ENCODE data around the gene PDE4B.

Gene PDE4B

GRCh38 chr1:66300280-66300971 lies 507.7 kb downstream of the PDE4B start:
- H3K4me2 ChIP-seq (ENCODE audit: low read length) = no peak overlapping the region
- H3K36me3 ChIP-seq (ENCODE audit: insufficient read depth, low read length) = no peaks in the 10 kb centered on the region
- no peak overlapping the region for H3K27ac ChIP-seq (ENCODE audit: low read depth, low read length, poor library complexity, severe bottlenecking)
- H3F3A ChIP-seq (ENCODE audit: insufficient read depth, low read length) = no peaks in the 10 kb centered on the region
- H3K9me3 ChIP-seq (ENCODE audit: low read length) = no peaks in the 10 kb centered on the region
- no peaks in the 10 kb centered on the region for H3K79me2 ChIP-seq (ENCODE audit: insufficient read depth, low read length)
- no peaks in the 10 kb centered on the region for H3K27me3 ChIP-seq (ENCODE audit: insufficient read depth, low read length)
- H3K4me1 ChIP-seq (ENCODE audit: insufficient read depth, low read length, severe bottlenecking) = peaks cover 15% of the 10 kb centered on the region
- no peaks in the 10 kb centered on the region for H4K20me1 ChIP-seq (ENCODE audit: insufficient read depth, low read length)
- H3K9ac ChIP-seq (ENCODE audit: low read length) = no peak overlapping the region
- no peaks in the 10 kb centered on the region for H3K9me2 ChIP-seq (ENCODE audit: low read depth, low read length)
- TF ChIP-seq EZH2 (IDR thresholded peaks at IDR 0.05; ENCODE audit: borderline replicate concordance, low read length) = no peak
- TF ChIP-seq CTCF (IDR thresholded peaks at IDR 0.05; ENCODE audit: low read length) = no peak
- H2AFZ ChIP-seq (ENCODE audit: low read length) = 0 out of 2 replicates have a peak overlapping the region, but pooled peaks have one; percentile 91
- H3K4me3 ChIP-seq (ENCODE audit: low read depth, low read length, poor library complexity, severe bottlenecking) = no peak overlapping the region

GRCh38 chr1:66300972-66301451 lies 508.3 kb downstream of the PDE4B start:
- no peaks in the 10 kb centered on the region for H3F3A ChIP-seq (ENCODE audit: insufficient read depth, low read length)
- no peaks in the 10 kb centered on the region for H3K9me2 ChIP-seq (ENCODE audit: low read depth, low read length)
- H3K4me2 ChIP-seq (ENCODE audit: low read length) = peak overlapping the region; percentile 62
- no peaks in the 10 kb centered on the region for H3K36me3 ChIP-seq (ENCODE audit: insufficient read depth, low read length)
- TF ChIP-seq EZH2 (IDR thresholded peaks at IDR 0.05; ENCODE audit: borderline replicate concordance, low read length) (no peak), CTCF (IDR thresholded peaks at IDR 0.05; ENCODE audit: low read length) (no peak)
- no peaks in the 10 kb centered on the region for H3K9me3 ChIP-seq (ENCODE audit: low read length)
- H2AFZ ChIP-seq (ENCODE audit: low read length) = peak overlapping the region; percentile 91
- H3K9ac ChIP-seq (ENCODE audit: low read length) = peak overlapping the region; percentile 35
- H3K27me3 ChIP-seq (ENCODE audit: insufficient read depth, low read length) = no peaks in the 10 kb centered on the region
- peaks cover 15% of the 10 kb centered on the region for H3K4me1 ChIP-seq (ENCODE audit: insufficient read depth, low read length, severe bottlenecking)
- no peak overlapping the region for H3K4me3 ChIP-seq (ENCODE audit: low read depth, low read length, poor library complexity, severe bottlenecking)
- no peaks in the 10 kb centered on the region for H3K79me2 ChIP-seq (ENCODE audit: insufficient read depth, low read length)
- no peak overlapping the region for H3K27ac ChIP-seq (ENCODE audit: low read depth, low read length, poor library complexity, severe bottlenecking)
- no peaks in the 10 kb centered on the region for H4K20me1 ChIP-seq (ENCODE audit: insufficient read depth, low read length)

GRCh38 chr1:66302184-66302742 lies 509.6 kb downstream of the PDE4B start:
- Histone ChIP-seq H3K4me1 (ENCODE audit: insufficient read depth, low read length, severe bottlenecking) (peaks cover 15% of the 10 kb centered on the region), H3K9me3 (ENCODE audit: low read length) (no peaks in the 10 kb centered on the region), H3K9ac (ENCODE audit: low read length) (no peak overlapping the region), H3K36me3 (ENCODE audit: insufficient read depth, low read length) (no peaks in the 10 kb centered on the region), H3K9me2 (ENCODE audit: low read depth, low read length) (no peaks in the 10 kb centered on the region), H3K27me3 (ENCODE audit: insufficient read depth, low read length) (no peaks in the 10 kb centered on the region), H4K20me1 (ENCODE audit: insufficient read depth, low read length) (no peaks in the 10 kb centered on the region), H3K4me3 (ENCODE audit: low read depth, low read length, poor library complexity, severe bottlenecking) (no peak overlapping the region), H2AFZ (ENCODE audit: low read length) (no peak overlapping the region), H3F3A (ENCODE audit: insufficient read depth, low read length) (no peaks in the 10 kb centered on the region), H3K4me2 (ENCODE audit: low read length) (no peak overlapping the region), H3K27ac (ENCODE audit: low read depth, low read length, poor library complexity, severe bottlenecking) (no peak overlapping the region), H3K79me2 (ENCODE audit: insufficient read depth, low read length) (no peaks in the 10 kb centered on the region)
- no peak for TF ChIP-seq EZH2 (IDR thresholded peaks at IDR 0.05; ENCODE audit: borderline replicate concordance, low read length)
